ENCODE results near the gene MTHFD1L. TPM values are rescaled to one million over a fixed set of nuclear protein-coding genes. Genes with fewer than 3 reads are reported as not detected.
"Not testable (repeated sequence)": the region's sequence is repeated elsewhere in the genome, so short reads cannot be mapped to it uniquely, and the experiment has no call there.

MTHFD1L gene
- total and polyA plus RNA-seq, 2 experiments from 2014 or later: 18.2 to 37.9 TPM

DNA sequence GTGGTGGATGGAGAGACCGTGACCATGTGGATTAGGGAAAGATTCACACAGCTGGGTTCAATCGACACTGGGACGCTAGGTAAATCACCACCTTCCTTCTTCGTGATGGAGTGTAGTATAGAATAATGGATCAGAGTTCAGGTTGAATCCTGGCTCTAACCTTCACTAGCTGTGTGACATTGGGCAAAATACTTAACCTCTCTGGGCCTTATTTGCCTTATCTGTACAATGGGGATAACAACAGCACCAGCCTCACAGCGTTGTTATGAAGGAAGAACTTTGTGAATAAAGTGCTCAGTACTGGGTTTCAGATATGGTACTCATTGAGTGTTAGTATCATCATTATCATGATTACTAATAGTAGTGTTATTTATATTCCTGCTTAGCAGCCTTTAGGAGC is 248.1 kb downstream of the MTHFD1L start:
- Histone ChIP-seq H3K36me3 (no peaks in the 10 kb centered on the region), H3K27me3 (no peaks in the 10 kb centered on the region), H3K4me3 (no peak overlapping the region), H3K27ac (no peak overlapping the region), H3K4me1 (ENCODE audit: low read depth) (peaks cover 12% of the 10 kb centered on the region), H3K9me3 (ENCODE audit: low read depth) (no peaks in the 10 kb centered on the region)
- DNase-seq (ENCODE audit: low read depth in 1 of 2, low spot score in 1 of 2): no peak
- TF ChIP-seq, protein P1, sequence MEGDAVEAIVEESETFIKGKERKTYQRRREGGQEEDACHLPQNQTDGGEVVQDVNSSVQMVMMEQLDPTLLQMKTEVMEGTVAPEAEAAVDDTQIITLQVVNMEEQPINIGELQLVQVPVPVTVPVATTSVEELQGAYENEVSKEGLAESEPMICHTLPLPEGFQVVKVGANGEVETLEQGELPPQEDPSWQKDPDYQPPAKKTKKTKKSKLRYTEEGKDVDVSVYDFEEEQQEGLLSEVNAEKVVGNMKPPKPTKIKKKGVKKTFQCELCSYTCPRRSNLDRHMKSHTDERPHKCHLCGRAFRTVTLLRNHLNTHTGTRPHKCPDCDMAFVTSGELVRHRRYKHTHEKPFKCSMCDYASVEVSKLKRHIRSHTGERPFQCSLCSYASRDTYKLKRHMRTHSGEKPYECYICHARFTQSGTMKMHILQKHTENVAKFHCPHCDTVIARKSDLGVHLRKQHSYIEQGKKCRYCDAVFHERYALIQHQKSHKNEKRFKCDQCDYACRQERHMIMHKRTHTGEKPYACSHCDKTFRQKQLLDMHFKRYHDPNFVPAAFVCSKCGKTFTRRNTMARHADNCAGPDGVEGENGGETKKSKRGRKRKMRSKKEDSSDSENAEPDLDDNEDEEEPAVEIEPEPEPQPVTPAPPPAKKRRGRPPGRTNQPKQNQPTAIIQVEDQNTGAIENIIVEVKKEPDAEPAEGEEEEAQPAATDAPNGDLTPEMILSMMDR (IDR thresholded peaks at IDR 0.05; ENCODE audit: low read depth, low read length): no peak

DNA sequence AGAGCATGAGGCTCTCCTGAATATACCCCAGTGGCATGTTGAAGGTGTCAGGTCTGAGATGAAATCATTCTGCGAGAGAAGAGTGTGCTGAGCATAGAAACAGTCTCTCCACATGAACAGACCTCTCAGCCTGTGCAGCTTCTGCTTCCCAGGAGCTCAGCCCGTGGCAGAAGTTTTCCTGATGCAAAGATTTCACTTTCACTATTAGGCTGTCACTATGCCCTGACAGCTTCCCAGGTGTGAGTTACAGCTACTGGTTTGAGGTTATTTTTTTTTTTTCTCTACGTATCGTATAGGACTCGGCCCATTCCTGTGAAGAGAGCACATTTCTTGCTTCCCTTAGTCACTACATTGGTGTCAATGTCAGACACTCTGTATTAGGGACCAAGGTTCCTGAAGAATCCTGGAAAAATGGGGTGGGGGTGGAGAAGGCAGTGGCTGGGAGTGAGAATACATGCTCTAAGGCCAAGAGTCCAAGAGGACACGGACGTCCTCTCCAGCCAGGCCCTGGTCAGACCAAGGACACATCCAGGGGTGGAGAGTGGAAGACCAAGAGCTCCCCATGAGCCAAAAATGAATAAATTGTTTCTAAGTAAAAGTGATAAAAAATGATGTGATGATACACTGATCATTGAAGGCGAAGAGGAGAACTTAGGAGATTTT is 253.1 kb downstream of the MTHFD1L start:
- DNase-seq (ENCODE audit: low read depth in 1 of 2, low spot score in 1 of 2): no peak
- peak overlapping the region; percentile 47 for H3K27ac ChIP-seq
- no peak overlapping the region for H3K4me3 ChIP-seq
- H3K36me3 ChIP-seq: no peaks in the 10 kb centered on the region
- TF ChIP-seq, protein P1 (IDR thresholded peaks at IDR 0.05; ENCODE audit: low read depth, low read length): no peak
- no peaks in the 10 kb centered on the region for H3K9me3 ChIP-seq (ENCODE audit: low read depth)
- H3K27me3 ChIP-seq: no peaks in the 10 kb centered on the region
- peaks cover 20% of the 10 kb centered on the region for H3K4me1 ChIP-seq (ENCODE audit: low read depth)

- Histone ChIP-seq H3K4me3 (no peak overlapping the region), H3K4me1 (ENCODE audit: low read depth) (peaks cover 20% of the 10 kb centered on the region), H3K27ac (peak overlapping the region; percentile 64), H3K9me3 (ENCODE audit: low read depth) (no peaks in the 10 kb centered on the region), H3K27me3 (no peaks in the 10 kb centered on the region), H3K36me3 (no peaks in the 10 kb centered on the region)
- TF ChIP-seq, protein P1 (IDR thresholded peaks at IDR 0.05; ENCODE audit: low read depth, low read length): no peak
- peak in 1 of 2 donors; percentile 24 for DNase-seq (ENCODE audit: low read depth in 1 of 2, low spot score in 1 of 2)
Measured at GRCh38 chr6:151119823-151120524, 254.5 kb downstream of the MTHFD1L start.

- peaks cover 20% of the 10 kb centered on the region for H3K4me1 ChIP-seq (ENCODE audit: low read depth)
- TF ChIP-seq, protein P1 (IDR thresholded peaks at IDR 0.05; ENCODE audit: low read depth, low read length): no peak
- no peaks in the 10 kb centered on the region for H3K36me3 ChIP-seq
- H3K9me3 ChIP-seq (ENCODE audit: low read depth): no peaks in the 10 kb centered on the region
- no peaks in the 10 kb centered on the region for H3K27me3 ChIP-seq
- no peak overlapping the region for H3K27ac ChIP-seq
- no peak overlapping the region for H3K4me3 ChIP-seq
- no peak for DNase-seq (ENCODE audit: low read depth in 1 of 2, low spot score in 1 of 2)
Measured at GRCh38 chr6:151121900-151122299, 256.4 kb downstream of the MTHFD1L start.

DNA sequence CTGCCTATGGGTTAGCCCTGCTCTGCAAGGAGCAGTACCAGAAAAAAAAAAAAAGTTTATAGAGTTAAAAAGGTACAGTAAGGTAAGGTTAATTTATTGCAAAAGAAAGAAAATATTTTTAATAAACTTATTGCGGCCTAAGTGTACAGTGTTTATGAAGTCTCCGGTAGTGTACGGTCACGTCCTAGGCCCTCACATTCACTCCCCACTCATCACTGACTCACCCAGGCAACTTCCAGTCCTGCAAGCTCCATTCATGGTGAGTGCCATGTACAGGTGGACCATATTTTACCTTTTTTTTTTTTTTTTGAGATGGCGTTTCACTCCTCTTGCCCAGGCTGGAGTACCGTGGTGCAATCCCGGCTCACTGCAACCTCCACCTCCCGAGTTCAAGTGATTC is 258.1 kb downstream of the MTHFD1L start:
- not testable (repeated sequence) for DNase-seq (ENCODE audit: low read depth in 1 of 2, low spot score in 1 of 2); H3K4me3 ChIP-seq; H3K9me3 ChIP-seq (ENCODE audit: low read depth); H3K27me3 ChIP-seq; H3K36me3 ChIP-seq; H3K27ac ChIP-seq
- peaks cover 15% of the 10 kb centered on the region for H3K4me1 ChIP-seq (ENCODE audit: low read depth)

DNA sequence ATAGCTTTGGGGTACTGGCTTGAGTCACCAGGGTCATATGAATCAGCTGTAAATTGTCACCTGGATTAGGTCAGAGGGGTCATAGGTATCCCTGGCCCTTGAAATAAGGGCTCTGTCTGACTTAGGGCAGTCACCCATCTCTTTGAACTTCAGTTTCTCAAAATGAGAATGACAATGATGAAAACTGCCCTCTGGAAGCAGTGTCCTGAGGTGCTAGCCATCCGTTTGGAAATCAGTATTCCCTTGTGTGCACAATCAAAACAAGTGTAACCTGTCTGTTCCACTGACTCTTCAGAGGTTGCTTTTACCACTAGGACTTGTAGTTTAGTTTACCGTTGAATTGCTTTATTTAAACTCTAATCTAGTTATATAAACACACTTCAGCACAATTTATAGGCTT is 259.7 kb downstream of the MTHFD1L start:
- not testable (repeated sequence) for H3K27ac ChIP-seq

DNA sequence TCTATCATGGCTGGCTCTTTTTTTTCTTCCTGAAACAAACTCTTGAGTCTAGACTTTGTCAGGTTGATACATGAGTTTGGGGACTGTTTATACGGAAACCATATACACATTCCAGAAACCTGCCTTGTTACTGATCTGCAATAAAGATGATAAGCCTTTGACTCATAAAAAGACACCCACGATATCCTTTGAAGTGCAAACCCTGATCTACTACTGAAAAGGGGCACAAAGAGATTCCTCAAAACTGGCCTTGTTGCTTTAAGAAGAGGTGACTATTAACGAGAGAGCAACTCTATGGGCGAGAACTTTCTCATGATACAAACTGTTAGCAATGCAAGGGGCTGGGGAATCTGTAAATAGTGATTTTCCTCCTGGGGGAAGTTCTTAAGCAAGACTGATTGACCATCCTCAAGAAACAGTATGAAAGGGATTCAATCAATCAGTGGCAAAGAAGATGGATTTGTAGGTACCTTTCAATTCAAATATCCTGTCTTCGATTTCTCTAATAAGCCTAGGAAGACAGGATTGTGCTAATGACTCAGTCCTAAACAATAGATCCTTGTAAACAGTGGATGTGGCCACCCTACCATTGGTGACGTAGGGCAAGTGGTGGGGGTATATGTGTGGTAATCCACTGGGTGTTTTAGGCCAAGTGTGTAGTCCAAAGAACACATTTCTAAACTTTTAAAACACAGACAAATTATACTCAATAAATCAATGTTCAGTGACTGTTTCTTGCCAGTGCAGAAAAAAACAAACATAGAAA is 260.3 kb downstream of the MTHFD1L start:
- peak in 1 of 2 donors; percentile 52 for DNase-seq (ENCODE audit: low read depth in 1 of 2, low spot score in 1 of 2)
- not testable (repeated sequence) for H3K4me1 ChIP-seq (ENCODE audit: low read depth); H3K4me3 ChIP-seq; H3K9me3 ChIP-seq (ENCODE audit: low read depth); H3K36me3 ChIP-seq; H3K27ac ChIP-seq; H3K27me3 ChIP-seq

More for the DNA sequence above, 259.7 kb downstream of the MTHFD1L start:
- H3K36me3 ChIP-seq; H3K9me3 ChIP-seq (ENCODE audit: low read depth); DNase-seq (ENCODE audit: low read depth in 1 of 2, low spot score in 1 of 2); H3K27me3 ChIP-seq; H3K4me1 ChIP-seq (ENCODE audit: low read depth); H3K4me3 ChIP-seq: not testable (repeated sequence)

DNA sequence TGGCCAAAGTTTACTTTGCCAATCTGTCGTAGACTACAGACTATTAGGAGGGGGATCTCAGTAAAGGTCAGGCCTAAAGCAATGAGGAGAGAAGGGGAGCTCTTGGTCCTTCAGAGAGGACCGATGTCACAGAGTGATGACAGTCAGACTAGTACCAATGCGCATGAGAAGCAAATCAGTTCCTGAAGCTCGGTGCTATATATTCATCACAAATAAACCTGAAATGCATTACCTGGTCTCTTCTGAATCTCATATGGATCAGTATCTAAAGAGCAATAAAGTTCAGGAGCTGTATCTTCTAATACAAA is 260.9 kb downstream of the MTHFD1L start:
- not testable (repeated sequence) for H3K27me3 ChIP-seq; H3K27ac ChIP-seq; H3K9me3 ChIP-seq (ENCODE audit: low read depth); H3K36me3 ChIP-seq; H3K4me1 ChIP-seq (ENCODE audit: low read depth); H3K4me3 ChIP-seq; DNase-seq (ENCODE audit: low read depth in 1 of 2, low spot score in 1 of 2)

GRCh38 chr6:151127133-151127798 is 261.8 kb downstream of the MTHFD1L start:
- not testable (repeated sequence) for H3K36me3 ChIP-seq; H3K27me3 ChIP-seq; H3K4me3 ChIP-seq; H3K4me1 ChIP-seq (ENCODE audit: low read depth); H3K27ac ChIP-seq; DNase-seq (ENCODE audit: low read depth in 1 of 2, low spot score in 1 of 2); H3K9me3 ChIP-seq (ENCODE audit: low read depth)

All from cardiac muscle cell (in vitro differentiated cells and primary cell).